IMR-90 (cell line): ENCODE results near the gene RNF146.

Experiments used
- BHLHE40 ChIP-seq: fragments of 150-350 bp; IDR thresholded peaks from 2 replicates; pipeline ENCODE4 v1.6.1; 2016; ENCODE audit warnings: mild to moderate bottlenecking, low read depth, low read length
- CEBPB ChIP-seq: IDR thresholded peaks from 2 replicates; pipeline ENCODE4 v1.6.1; 2012; ENCODE audit warnings: low read depth, low read length, improper control_type of control experiment
- CTCF ChIP-seq: conservative IDR thresholded peaks from 2 replicates; pipeline ENCODE4 v1.5.1; 2012; ENCODE audit warnings: mild to moderate bottlenecking, low read depth, low read length, improper control_type of control experiment
- POLR2A ChIP-seq: IDR thresholded peaks from 2 replicates; pipeline ENCODE4 v1.6.1; 2012; ENCODE audit warnings: mild to moderate bottlenecking, low read depth, low read length
- RCOR1 ChIP-seq: IDR thresholded peaks from 2 replicates; pipeline ENCODE4 v1.6.1; 2012; ENCODE audit warnings: mild to moderate bottlenecking, low read length, improper control_type of control experiment; ENCODE audit not compliant: insufficient replicate concordance
- RFX5 ChIP-seq: IDR thresholded peaks from 2 replicates; pipeline ENCODE4 v1.8.0; 2012; ENCODE audit warnings: low read depth, mild to moderate bottlenecking, low read length, moderate library complexity

DNA sequence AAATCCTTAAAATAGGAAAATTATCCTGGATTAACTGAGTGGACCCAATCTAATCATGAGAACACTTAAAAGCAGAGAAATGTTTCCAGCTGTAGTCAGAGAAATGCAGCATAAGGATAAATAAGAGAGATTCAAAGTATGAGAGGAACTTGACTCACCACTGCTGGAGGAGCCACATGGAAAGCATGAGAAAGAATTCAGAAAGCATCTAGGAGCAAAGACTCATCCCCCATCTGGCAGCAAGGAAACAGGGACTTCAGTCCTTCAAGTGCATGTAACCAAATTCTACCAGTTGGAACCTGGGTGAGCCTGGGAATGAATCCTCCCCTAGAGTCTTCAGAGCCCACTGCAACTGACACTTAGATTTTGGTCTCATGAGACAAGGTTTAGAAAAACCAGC is 33.7 kb downstream of the RNF146 start:
- TF ChIP-seq CEBPB: no peak
- no peak for TF ChIP-seq CTCF
- no peak for TF ChIP-seq BHLHE40
- no peak for TF ChIP-seq RFX5
- TF ChIP-seq RCOR1: peak; percentile 43
- TF ChIP-seq POLR2A: no peak
